Spleen (tissue), 11 donors: ENCODE data around the gene ZEB2. TPM values are rescaled to one million over a fixed set of nuclear protein-coding genes. Genes with fewer than 3 reads are reported as not detected.

Source experiments
- DNase-seq: peaks from one replicate; pipeline ENCODE4 v3.0.0-alpha.2; 2020
- H3K27ac ChIP-seq, 8 donors: fragments of 200-600 bp; sonication (generic) in 7 of 8; 1 replicate in 4 of 8; 2 replicates in 4 of 8; pipeline versions ENCODE4 v1.5.0 to v1.8.0; 2016 to 2021; ENCODE audit warnings: inconsistent platforms in 4 of 8, mild to moderate bottlenecking in 4 of 8, moderate library complexity in 1 of 8
- H3K27me3 ChIP-seq, 7 donors: fragments of 200-600 bp; sonication (generic) in 6 of 7; replicated peaks in 1 of 7; 1 replicate in 4 of 7; 2 replicates in 3 of 7; pipeline versions ENCODE4 v1.5.0 to v1.8.0; 2016 to 2021; ENCODE audit warnings: inconsistent platforms in 3 of 7, mild to moderate bottlenecking in 1 of 7
- H3K36me3 ChIP-seq, 6 donors: fragments of 200-600 bp; sonication (generic) in 5 of 6; 1 replicate in 4 of 6; 2 replicates in 2 of 6; pipeline versions ENCODE4 v1.5.0 to v1.8.0; 2016 to 2021; ENCODE audit warnings: inconsistent platforms in 2 of 6
- H3K4me1 ChIP-seq, 6 donors: fragments of 200-600 bp; sonication (generic) in 5 of 6; 1 replicate in 3 of 6; 2 replicates in 3 of 6; pipeline versions ENCODE4 v1.5.0 to v1.8.0; 2016 to 2021; ENCODE audit warnings: inconsistent platforms in 3 of 6
- H3K4me3 ChIP-seq, 8 donors: fragments of 200-600 bp; sonication (generic) in 7 of 8; 1 replicate in 4 of 8; 2 replicates in 4 of 8; pipeline versions ENCODE4 v1.5.0 to v1.8.0; 2016 to 2021; ENCODE audit warnings: inconsistent platforms in 4 of 8, mild to moderate bottlenecking in 4 of 8, moderate library complexity in 2 of 8
- H3K9me3 ChIP-seq, 8 donors: fragments of 200-600 bp; sonication (generic) in 7 of 8; 1 replicate in 4 of 8; 2 replicates in 4 of 8; pipeline versions ENCODE4 v1.5.0 to v1.8.0; 2016 to 2021; ENCODE audit warnings: inconsistent platforms in 4 of 8
- POLR2A ChIP-seq, 3 donors: fragments of 450-650 bp; IDR thresholded peaks; one replicate each; pipeline ENCODE4 v1.5.1; 2017; ENCODE audit warnings: antibody characterized with exemption in 3 of 3, mild to moderate bottlenecking in 1 of 3
- POLR2AphosphoS5 ChIP-seq, 3 donors: sonication (generic); formaldehyde crosslinking; IDR thresholded peaks; one replicate each; pipeline ENCODE4 v1.5.1; 2017; ENCODE audit warnings: antibody characterized with exemption in 3 of 3
- whole genome bisulfite sequencing, 5 donors: extraction: QIAGEN DNeasy Blood & Tissue Kit in 3 of 5; methylation state at CpG; one replicate each; pipeline versions ENCODE4 v1.1.5 to v1.1.7; 2013 to 2018; 5-methylcytosine and 5-hydroxymethylcytosine counted together
- intact Hi-C: fragments of 100-400 bp; cut with DNase I; formaldehyde crosslinking; loops from one replicate; pipeline ENCODE4 v1.15.0; 2023; ENCODE audit warnings: low total_unique reads
- polyA plus RNA-seq, 3 donors: library from polyadenylated mRNA; stranded (reverse); fragments of 200-250 nt; gene quantifications; one replicate each; pipeline ENCODE4 v1.2.1, GENCODE V29; 2013
- total RNA-seq, 7 donors: library from RNA; depleted of rRNA in 3 of 7; stranded (reverse); fragments of >200 nt in 3 of 7; fragmentation: NEBNext Ultra II Directional in 4 of 7; extraction: Animal tissue kit (Norgen Biotek cat#: 25700) in 4 of 7; gene quantifications; one replicate each; pipeline versions ENCODE4 v1.1.0 to v1.2.1, GENCODE V29; 2016 to 2021
- TF ChIP-seq, protein P1 (sequence below), 11 experiments: fragments of 200-600 bp in 7 of 11; fragments of 450-650 bp in 4 of 11; sonication (generic) in 4 of 11; IDR thresholded peaks in 8 of 11; conservative IDR thresholded peaks in 3 of 11; 1 replicate in 7 of 11; 2 replicates in 4 of 11; pipeline versions ENCODE4 v1.4.0 to v1.8.0; 2016 to 2021; ENCODE audit warnings: antibody characterized with exemption in 11 of 11, inconsistent platforms in 4 of 11, mild to moderate bottlenecking in 1 of 11
- donor health status: healthy with polysubstance abuse.
- donor health status: DM: no; HTN: no; CAD: no; lungs with moderate emphysema.
- donor health status: DM: no; HTN: no; CAD: no.
- donor health status: Bipolar disorder and iron deficiency.
- donor health status: healthy.
- donor health status: DM: no; HTN: no; CAD: no.
- donor health status: DM: yes; HTN: yes; CAD: no.

Gene ZEB2
- total and polyA plus RNA-seq, 10 donors: 25.5 to 362 (median 240) TPM

DNA sequence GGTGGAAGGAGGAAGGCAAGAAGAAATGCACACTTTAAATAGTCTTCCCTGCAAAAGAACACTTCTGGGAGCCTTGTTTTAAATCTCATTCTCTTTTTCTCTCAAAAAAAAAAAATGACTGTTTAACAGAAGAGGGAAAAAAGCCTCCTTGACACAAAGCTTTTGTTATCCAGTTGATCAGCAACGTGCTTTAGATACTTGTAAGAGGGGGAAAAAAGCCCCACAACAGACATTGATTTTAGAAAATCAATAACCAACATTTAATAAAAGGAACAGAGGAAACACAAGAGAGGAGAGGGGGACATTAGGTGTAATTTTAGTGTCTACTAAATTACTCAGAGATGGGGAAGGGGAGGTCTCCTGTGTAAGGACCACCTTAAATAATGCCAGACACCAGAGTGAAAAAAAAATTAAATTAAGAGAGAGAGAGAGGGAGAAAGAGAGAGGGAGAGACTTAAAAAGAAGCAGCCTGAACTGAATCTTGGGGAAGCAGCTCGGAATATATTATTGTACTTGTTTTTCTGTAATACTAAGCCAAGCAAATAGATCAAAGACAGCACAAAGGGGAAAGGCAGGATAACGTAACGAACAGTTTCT, 4.7 kb downstream of the ZEB2 start:
- 5 to 13% (median 7%) methylated on average over 4 of the region's 4 CpGs for WGBS, 5 donors
- intact Hi-C loops: loop anchor here (5.0 to 10.0 kb wide), 2 partner anchors 50 to 183 kb away; a partner anchor contains a TSS
- no peaks in the 10 kb centered on the region for H3K27me3 ChIP-seq
- TF ChIP-seq POLR2AphosphoS5 (IDR thresholded peaks at IDR 0.05) (no peak), POLR2A (IDR thresholded peaks at IDR 0.05) (no peak)
- TF ChIP-seq, protein P1, sequence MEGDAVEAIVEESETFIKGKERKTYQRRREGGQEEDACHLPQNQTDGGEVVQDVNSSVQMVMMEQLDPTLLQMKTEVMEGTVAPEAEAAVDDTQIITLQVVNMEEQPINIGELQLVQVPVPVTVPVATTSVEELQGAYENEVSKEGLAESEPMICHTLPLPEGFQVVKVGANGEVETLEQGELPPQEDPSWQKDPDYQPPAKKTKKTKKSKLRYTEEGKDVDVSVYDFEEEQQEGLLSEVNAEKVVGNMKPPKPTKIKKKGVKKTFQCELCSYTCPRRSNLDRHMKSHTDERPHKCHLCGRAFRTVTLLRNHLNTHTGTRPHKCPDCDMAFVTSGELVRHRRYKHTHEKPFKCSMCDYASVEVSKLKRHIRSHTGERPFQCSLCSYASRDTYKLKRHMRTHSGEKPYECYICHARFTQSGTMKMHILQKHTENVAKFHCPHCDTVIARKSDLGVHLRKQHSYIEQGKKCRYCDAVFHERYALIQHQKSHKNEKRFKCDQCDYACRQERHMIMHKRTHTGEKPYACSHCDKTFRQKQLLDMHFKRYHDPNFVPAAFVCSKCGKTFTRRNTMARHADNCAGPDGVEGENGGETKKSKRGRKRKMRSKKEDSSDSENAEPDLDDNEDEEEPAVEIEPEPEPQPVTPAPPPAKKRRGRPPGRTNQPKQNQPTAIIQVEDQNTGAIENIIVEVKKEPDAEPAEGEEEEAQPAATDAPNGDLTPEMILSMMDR (IDR thresholded peaks at IDR 0.05 in 8 of 11, conservative IDR thresholded peaks at IDR 0.05 in 3 of 11): no peak
- no peaks in the 10 kb centered on the region for H3K9me3 ChIP-seq
- H3K36me3 ChIP-seq: peaks cover 0 to 24% (median 2%) of the 10 kb centered on the region in 6 donors
- DNase-seq: no peak
- H3K4me3 ChIP-seq: peak overlapping the region; percentile 43 to 81 (median 62)
- H3K4me1 ChIP-seq: peaks cover 15 to 73% (median 57%) of the 10 kb centered on the region in 6 donors
- peak overlapping the region; percentile 92 to 99 (median 98) for H3K27ac ChIP-seq

DNA sequence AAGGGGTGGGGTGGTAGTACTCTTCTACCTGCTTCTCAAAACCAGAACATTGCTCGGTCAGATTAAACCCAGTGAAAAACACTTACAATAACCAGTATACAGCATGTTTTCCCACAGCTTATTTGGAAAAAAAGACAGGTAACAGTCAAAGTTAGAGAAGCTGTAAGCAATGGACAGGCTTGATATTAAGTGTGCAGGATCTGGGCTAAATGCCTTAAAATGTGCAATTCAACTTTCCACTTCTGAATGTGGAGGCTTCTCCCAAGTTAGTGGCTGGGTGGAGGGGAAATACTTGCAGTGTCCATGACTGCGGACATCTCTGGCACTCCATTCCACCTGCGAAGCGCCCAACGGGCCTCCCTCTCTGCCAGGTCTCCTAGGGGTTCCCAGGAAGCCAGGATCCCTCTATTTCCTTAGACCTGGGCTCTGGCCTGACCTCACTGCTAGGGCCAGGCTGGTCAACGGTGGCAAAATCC, 5.3 kb downstream of the ZEB2 start:
- peak in 2 of 3 donors; percentile 47 to 55 for TF ChIP-seq POLR2AphosphoS5 (IDR thresholded peaks at IDR 0.05)
- TF ChIP-seq POLR2A (IDR thresholded peaks at IDR 0.05): no peak
- Histone ChIP-seq H3K4me1 (peaks cover 15 to 79% (median 61%) of the 10 kb centered on the region in 6 donors), H3K4me3 (peak overlapping the region in 7 of 8 donors; percentile 9 to 81 (median 65)), H3K27ac (peak overlapping the region; percentile 92 to 99 (median 98)), H3K9me3 (no peaks in the 10 kb centered on the region), H3K27me3 (no peaks in the 10 kb centered on the region), H3K36me3 (peaks cover 0 to 24% (median 2%) of the 10 kb centered on the region in 6 donors)
- DNase-seq: no peak
- intact Hi-C loops: loop anchor here (5.0 to 10.0 kb wide), 2 partner anchors 50 to 182 kb away; a partner anchor contains a TSS
- 29 to 56% (median 35%) methylated on average over 6 of the region's 6 CpGs for WGBS, 5 donors

DNA sequence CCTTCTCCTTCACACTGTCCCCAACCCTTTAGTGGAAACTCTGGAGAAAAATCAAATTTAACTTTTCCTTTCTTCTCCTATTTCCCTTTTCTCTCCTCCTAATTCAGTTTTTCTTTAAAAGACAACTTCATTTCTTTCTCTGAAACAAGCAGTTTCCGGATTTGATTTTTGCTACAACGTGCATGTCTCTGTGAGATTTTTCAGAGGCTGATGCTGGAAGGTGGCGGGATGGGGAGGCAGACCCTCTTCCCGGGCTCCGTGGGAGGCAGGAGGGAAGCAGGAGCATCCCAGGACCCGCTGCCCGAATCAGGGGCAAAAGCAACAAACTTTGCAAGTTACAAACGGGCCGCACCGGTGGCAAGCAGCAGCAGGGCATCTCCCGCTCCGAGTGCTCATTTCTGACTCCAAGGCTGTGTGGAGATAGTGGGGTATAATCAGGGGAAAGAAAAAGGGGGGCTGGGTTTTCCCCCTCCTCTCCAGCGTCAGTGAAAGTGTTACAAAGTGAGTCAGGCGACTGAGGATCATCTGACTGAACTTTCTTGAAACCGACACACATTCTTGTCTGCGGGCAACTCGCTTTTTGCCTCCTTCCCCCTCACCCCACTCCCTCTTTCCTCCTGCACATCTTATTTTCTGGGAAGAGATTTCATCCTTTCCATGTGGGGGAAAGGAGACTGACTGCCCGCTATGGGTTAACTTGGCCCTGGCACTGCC, 6.4 kb downstream of the ZEB2 start:
- Histone ChIP-seq H3K4me1 (peaks cover 16 to 79% (median 71%) of the 10 kb centered on the region in 6 donors), H3K27me3 (no peaks in the 10 kb centered on the region), H3K9me3 (no peaks in the 10 kb centered on the region), H3K36me3 (peaks cover 0 to 24% (median 2%) of the 10 kb centered on the region in 6 donors), H3K4me3 (peak overlapping the region; percentile 1 to 81 (median 62)), H3K27ac (peak overlapping the region; percentile 53 to 99 (median 98))
- 43 to 70% (median 50%) methylated on average over 17 to 18 of the region's 18 CpGs for WGBS, 5 donors
- TF ChIP-seq POLR2AphosphoS5 (IDR thresholded peaks at IDR 0.05): peak; percentile 53 to 72 (median 67)
- TF ChIP-seq, protein P1 (IDR thresholded peaks at IDR 0.05 in 8 of 11, conservative IDR thresholded peaks at IDR 0.05 in 3 of 11): no peak
- intact Hi-C loops: loop anchor here (10.0 kb wide), 1 partner anchor 49 kb away; no protein-coding TSS in a partner anchor
- DNase-seq: peak; percentile 77

DNA sequence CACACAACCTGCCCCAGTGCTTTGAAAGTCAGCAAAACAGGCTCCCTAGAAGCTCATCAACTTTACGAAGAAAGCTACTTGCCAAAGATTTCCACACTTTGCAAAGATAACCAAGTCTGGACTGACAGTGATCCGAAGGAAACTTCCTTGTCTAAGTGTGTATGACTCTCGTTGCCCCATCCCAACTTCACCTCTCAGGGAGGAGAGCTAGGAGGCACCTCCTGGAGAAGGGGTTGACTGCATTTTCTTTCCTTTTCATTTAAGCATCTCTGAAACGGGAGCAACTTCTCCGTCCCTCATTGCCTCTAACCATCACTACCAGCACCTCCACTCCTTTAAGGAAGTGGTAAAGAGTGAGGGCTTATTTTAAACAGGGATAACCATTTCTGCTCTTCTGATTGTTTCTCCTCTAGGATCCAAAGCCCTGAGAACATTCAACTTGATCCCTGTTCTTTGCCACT, 7.0 kb downstream of the ZEB2 start:
- H3K27me3 ChIP-seq: no peaks in the 10 kb centered on the region
- WGBS, 5 donors: 30 to 51% (median 35%) methylated on average over 5 of the region's 5 CpGs
- H3K4me3 ChIP-seq: peak overlapping the region in 6 of 8 donors; percentile 44 to 81 (median 70)
- intact Hi-C loops: loop anchor here (10.0 kb wide), 1 partner anchor 48 kb away; no protein-coding TSS in a partner anchor
- no peaks in the 10 kb centered on the region for H3K9me3 ChIP-seq
- TF ChIP-seq POLR2A (IDR thresholded peaks at IDR 0.05): no peak
- TF ChIP-seq, protein P1 (IDR thresholded peaks at IDR 0.05 in 8 of 11, conservative IDR thresholded peaks at IDR 0.05 in 3 of 11): no peak
- peak in 1 of 3 donors; percentile 50 for TF ChIP-seq POLR2AphosphoS5 (IDR thresholded peaks at IDR 0.05)
- peaks cover 19 to 80% (median 75%) of the 10 kb centered on the region in 6 donors for H3K4me1 ChIP-seq
- H3K36me3 ChIP-seq: peaks cover 0 to 24% (median 2%) of the 10 kb centered on the region in 6 donors
- H3K27ac ChIP-seq: peak overlapping the region; percentile 53 to 99 (median 98)
- DNase-seq: no peak
